ENCODE data around the gene MLXIP.
"Not testable (repeated sequence)": the region's sequence is repeated elsewhere in the genome, so short reads cannot be mapped to it uniquely, and the experiment has no call there.

MLXIP gene

DNA sequence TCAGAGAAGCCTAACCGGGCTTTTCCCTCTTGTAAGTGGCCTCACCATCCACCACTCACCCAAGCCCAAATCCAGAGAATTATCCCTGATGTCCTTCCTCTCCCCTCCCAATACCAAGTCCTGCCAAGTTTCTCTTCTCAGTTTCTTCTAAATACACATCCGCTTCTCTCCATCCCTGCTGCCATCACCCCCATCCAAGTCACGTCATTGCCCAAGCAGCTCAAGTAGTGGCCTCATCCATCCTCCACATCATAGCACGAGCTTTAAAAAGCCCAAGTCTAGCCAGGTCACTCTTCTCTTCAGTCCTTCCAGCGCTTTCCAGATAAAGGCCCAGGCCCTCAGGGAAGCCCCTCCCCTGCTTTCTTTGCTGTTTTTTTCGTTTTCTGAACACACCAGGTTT, 70.1 kb downstream of the MLXIP start:
- no peak for DNase-seq (ENCODE audit: low spot score)

- DNase-seq (ENCODE audit: low spot score), result no peak
Measured at GRCh38 chr12:122150127-122150681, 71.6 kb downstream of the MLXIP start.

DNA sequence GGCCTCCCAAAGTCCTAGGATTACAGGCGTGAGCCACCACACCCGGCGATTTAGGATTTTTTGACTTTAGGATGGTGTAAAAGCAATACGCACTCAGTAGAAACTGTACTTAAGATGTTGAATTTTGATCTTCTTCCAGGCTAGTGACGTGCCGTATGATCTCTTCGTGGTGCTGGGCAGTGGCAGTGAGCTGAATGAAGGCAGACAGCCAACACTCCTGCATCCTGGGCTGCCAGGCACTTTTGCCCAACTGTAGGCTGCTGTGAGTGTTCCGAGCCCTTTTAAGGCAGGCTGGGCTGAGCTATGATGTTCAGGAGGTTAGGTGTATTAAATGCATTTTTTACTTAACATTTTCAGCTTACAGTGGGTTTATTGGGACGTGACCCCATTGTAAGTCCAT, 74.2 kb downstream of the MLXIP start:
- no peak for DNase-seq (ENCODE audit: low spot score)

DNA sequence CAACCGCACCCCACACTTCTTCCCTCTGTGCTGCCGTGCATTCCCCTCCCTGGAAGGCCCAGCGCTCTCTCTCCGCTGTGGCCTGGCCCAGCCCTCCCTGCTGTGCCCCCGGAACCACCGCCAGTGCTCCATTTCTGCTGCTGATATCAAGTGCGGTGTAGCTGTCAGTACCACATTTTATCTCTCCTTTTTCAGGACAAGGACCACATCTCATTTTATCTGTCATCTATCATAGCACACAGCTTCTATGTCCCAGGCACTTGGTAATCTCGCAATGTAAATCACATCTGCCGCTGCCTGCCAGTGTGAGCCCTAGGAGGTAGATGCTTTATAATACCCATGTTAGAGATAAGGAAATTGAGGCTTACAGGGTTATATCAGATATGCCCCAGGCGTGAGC, 77.1 kb downstream of the MLXIP start:
- DNase-seq (ENCODE audit: low spot score), result no peak

- DNase-seq (ENCODE audit: low spot score), result no peak
Measured at GRCh38 chr12:122158700-122159285, 80.2 kb downstream of the MLXIP start.

DNA sequence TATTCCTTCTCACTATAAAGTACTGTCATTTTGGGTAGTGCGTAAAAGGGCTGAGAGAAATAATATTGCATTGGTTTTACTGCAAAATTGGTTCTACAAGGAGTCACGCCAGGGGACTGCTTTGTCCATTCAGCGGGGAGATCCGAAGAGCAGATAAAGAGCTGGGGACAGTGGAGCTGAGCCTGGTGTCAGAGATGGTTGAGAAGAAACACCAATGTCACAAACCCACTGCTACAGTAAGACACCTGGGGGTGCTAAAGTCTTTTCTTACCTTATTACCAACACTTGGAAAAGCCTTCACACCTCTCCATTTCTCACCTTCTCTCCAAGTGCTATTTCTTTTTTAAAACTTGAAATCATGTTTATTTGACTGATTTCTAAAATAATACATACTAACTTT, 81.3 kb downstream of the MLXIP start:
- no peak for DNase-seq (ENCODE audit: low spot score)

DNA sequence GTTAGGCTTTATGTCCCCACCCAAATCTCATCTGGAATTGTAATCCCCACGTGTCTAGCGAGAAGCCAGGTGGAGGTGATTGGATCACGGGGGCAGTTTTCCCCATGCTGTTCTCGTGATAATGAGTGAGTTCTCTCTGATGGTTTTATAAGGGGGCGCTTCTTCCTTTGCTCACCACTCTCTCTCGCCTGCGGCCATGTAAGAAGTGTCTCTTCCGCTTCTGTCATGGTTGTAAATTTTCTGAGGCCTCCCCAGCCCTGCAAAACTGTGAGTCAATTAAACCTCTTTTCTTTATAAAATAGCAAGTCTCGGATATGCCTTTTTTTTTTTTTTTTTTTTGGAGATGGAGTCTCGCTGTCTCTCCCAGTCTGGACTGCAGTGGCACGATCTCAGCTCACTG, 82.2 kb downstream of the MLXIP start:
- DNase-seq (ENCODE audit: low spot score), result no peak

DNA sequence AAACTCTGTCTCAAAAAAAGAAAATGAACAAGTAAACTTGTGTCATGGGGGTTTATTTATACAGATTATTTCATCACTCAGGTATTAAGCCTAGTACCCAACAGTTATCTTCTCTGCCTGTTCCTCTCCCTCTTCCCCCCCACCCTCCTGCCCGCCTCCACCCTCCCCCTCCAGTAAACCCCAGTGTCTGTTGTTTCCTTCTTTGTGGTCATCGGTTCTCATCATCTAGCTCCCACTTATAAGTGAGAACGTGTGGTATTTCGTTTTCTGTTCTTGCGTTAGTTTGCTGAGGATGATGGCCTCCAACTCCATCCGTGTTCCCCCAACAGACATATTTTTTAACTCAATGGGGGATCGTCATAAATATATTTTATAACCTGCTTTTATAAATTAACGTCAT, 83.1 kb downstream of the MLXIP start:
- DNase-seq (ENCODE audit: low spot score), result peak; percentile 19

GRCh38 chr12:122162976-122163375, 84.4 kb downstream of the MLXIP start:
- DNase-seq (ENCODE audit: low spot score), result no peak

- peak; percentile 38 for DNase-seq (ENCODE audit: low spot score)
Measured at GRCh38 chr12:122166422-122167349, 88.1 kb downstream of the MLXIP start.

GRCh38 chr12:122167356-122167925, 88.9 kb downstream of the MLXIP start:
- no peak for DNase-seq (ENCODE audit: low spot score)

GRCh38 chr12:122168492-122168891, 89.9 kb downstream of the MLXIP start:
- DNase-seq (ENCODE audit: low spot score), result no peak

- no peak for DNase-seq (ENCODE audit: low spot score)
Measured at GRCh38 chr12:122171399-122171798, 92.8 kb downstream of the MLXIP start.

DNA sequence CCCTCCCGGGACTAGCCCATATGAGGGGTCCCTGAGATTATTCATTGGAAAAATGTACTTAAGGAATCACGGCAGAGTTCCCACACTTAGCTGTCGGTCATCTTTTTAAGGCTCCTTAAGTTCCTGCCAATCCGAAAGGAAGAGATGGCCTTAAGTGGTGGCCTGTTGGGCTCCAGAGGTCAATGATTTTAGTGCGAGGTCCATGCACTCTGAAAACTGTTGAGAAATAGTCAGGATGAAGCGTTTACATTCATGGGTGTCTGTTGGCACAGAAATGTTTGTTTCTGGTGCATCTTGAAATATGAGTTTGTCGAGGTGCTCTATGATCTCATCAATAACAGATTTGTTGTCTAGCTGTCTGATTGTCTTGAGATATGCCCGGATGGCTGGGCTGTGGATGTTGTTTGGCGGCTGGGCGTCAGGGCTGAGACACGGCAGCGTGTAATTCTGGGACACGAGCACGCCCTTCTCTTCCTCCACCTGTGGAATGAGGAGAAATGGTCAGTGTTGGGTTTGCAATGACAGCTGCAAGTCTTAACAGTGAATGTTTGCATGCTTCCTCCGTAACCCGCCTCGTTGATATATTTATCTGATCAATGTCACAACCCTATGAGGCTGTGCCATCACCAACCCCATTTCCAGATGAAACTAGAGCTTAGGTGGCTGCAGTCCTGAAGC, 93.8 kb downstream of the MLXIP start:
- DNase-seq (ENCODE audit: low spot score), result no peak

DNA sequence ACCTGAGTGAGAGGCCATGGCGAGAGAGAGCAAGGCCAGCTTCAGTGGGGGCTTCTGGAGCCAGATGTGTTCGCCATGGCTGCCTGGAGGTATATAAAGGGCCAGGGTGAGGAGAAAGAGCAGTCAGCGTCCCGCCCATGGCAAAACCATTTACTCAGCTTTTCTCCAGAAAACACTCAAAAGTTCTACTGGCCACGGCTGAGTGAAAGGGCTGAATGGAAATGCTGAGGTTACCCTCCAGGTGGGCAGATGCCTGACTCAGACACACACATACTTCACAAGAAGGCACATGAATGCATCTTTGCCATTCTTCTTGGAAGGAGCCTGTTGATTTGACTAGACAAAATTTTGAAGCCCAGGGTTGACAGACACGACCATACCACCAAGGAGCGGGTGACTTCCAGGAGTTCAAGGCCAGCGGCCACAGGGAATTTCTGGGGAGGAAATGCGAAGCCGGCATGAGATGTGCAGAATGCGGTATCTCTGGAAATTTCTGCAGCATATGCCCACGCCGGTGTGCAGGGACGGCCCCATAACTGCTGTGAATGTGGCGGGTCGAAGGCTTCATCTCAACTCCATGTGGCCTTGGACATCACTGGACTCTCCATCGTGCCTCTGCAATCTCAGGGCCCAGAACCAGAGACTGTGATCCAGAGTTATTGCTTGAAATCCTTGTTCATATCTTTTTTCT, 95.7 kb downstream of the MLXIP start, which contains the start of gene IL31:
TSS of gene IL31 (minus strand) at position 67 of the 691 bp plus-strand sequence. CDS start at position 18, 49 bp downstream.
- DNase-seq (ENCODE audit: low spot score), result no peak

DNA sequence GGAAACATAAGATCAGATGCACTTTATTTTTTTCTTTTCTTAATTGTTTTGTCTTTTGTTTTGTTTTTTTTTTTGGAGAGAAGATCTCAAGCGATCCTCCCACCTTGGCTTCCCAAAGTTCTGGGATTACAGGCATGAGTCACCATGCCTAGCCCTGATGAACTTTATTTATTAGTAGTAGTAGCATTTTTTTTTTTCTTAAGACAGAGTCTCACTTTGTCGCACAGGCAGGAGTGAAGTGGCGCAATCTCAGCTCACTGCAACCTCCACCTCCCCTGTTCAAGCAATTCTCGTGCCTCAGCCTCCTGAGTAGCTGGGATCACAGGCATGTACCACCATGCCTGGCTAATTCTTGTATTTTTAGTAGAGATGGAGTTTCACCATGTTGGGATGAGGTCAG, 97.9 kb downstream of the MLXIP start:
- DNase-seq (ENCODE audit: low spot score), result not testable (repeated sequence)

DNA sequence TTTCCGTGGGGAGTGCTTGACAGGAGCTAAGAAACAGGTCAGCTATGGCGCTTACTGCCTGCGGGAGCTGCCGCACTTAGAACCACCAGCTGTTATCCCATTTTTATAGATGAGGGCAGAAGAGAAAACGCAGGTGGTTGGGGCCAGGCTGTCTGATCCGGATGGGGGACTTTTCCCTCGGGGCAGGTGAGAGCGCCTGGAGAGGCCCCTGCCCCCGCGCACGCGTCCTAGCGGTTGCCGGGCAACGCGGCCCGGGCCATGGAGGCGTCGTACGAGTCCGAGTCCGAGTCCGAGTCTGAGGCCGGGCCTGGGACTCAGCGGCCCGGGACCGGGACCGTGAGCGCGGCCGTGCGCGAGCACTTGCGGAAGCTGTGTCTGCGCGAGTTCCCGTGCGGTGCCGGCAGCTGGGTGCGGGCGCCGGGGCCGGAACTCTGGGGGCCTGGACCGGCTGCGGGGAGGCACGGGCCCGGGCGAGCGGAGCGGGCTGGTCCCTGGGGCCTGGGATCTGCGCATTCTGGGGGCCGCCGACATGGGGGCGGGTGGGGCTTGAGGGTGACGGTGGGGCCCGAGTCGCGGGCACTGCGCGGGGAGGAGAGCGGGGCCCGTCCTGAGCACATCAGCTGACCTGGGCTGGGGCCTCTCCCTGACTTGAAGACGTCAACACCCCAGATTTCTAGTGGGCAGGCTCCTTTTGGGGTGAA, 104.5 kb downstream of the MLXIP start, which contains the start of gene LRRC43:
TSS of gene LRRC43 (plus strand) at position 237 of the 701 bp plus-strand sequence. CDS start at position 259, 22 bp downstream.
- no peak for DNase-seq (ENCODE audit: low spot score)

DNA sequence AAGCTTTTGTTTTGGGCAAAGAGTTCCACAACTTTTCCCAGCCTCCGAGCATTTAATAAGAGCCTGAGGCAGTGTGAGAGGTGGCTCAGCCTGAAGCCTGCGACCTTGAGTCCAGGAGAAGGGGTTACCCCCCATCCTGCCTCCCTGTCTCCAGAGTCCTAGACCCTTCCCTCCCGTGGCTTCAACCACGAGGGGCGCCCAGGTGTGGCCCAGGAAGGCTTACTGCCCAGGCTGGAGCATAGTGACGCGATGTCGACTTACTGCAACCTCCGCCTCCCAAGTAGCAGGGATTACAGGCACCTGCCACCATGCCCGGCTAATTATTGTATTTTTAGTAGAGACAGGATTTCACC, 105.0 kb downstream of the MLXIP start:
- no peak for DNase-seq (ENCODE audit: low spot score)

- DNase-seq (ENCODE audit: low spot score), result no peak
Measured at GRCh38 chr12:122184517-122184916, 106.0 kb downstream of the MLXIP start.

DNA sequence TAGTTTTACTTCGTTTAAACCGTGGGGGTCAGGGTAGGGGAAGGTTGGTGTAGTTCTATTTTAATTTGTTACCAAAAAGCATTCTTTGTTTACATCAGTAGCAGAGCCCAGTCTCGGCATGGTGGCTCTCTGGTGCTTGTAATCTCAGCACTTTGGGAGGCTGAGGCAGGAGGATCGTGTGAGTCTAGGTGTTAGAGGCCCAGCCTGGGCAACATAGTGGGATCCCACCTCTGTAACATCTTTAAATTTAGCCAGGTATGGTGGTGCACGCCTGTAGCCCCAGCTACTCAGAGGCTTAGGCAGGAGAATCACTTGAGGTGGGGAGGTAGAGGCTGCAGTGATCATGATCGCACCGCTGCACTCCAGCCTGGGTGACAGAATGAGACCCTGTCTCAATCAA, 106.5 kb downstream of the MLXIP start:
- no peak for DNase-seq (ENCODE audit: low spot score)
